ENCODE results near the gene SOBP. TPM values are rescaled to one million over a fixed set of nuclear protein-coding genes. Genes with fewer than 3 reads are reported as not detected.

Gene SOBP
- total and polyA plus RNA-seq, 4 donors: 8.2 to 20.2 (median 13.8) TPM

DNA sequence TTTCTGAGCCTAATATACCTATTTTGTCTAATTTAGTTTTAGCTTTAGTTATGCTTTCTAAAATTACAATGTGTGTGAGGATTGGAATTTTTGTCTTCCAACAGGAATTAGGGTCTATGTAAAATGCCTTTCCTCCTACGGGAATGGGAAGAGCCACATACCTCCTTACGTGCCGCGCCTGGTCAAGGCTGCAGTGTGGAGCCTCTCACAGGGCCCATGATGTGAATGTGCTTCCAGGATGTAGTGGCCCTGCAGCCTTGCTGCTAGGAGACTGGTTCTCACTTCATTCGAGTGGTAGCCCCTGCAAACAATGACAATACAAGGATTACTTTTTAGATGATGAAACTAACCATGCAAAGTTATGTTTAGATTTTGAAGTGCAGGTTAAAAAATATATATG is 110.2 kb downstream of the SOBP start:
- H3K27me3 ChIP-seq (ENCODE audit: control insufficient read depth in 1 of 2, insufficient read depth in 2 of 2, low read length in 1 of 2): no peaks in the 10 kb centered on the region
- no peaks in the 10 kb centered on the region for H3K4me1 ChIP-seq (ENCODE audit: control insufficient read depth in 1 of 2, insufficient read depth in 2 of 2, low read length in 2 of 2)
- no peak overlapping the region for H3K27ac ChIP-seq (ENCODE audit: low read depth in 1 of 2, low read length in 2 of 2)
- H3K36me3 ChIP-seq (ENCODE audit: control insufficient read depth in 1 of 2, insufficient read depth in 2 of 2, low read length in 1 of 2): no peaks in the 10 kb centered on the region
- 85 to 90% methylated on average over 5 of the region's 5 CpGs for WGBS, 2 donors
- H3K4me3 ChIP-seq (ENCODE audit: low read length in 2 of 2): no peak overlapping the region
- no peak for DNase-seq
- no peak for ATAC-seq (ENCODE audit: low FRiP score)
- no peaks in the 10 kb centered on the region for H3K9me3 ChIP-seq (ENCODE audit: control insufficient read depth, low read length)
- intact Hi-C loops (cut with DNase I): no loop called here

DNA sequence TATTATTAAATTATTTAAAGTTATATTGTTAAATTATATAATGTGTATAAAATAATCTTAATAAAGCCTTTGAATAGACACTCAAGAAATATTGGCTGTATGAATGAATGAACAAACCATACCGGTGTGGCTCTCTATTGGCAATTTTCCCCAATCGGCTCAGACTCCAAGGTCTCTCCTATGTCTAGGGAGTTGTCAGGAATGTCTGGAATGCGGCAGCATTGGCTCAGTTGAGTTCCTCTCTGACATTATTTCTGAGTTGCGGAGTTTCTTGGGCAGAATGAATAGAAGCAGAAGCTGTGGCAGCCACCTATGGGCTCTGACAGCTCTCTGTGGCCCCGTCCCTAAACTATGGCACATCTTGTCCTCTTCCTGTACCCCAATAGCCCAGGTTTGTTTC is 111.0 kb downstream of the SOBP start:
- DNase-seq (no peak), ATAC-seq (ENCODE audit: low FRiP score) (peak; percentile 38)
- H3K27me3 ChIP-seq (ENCODE audit: control insufficient read depth in 1 of 2, insufficient read depth in 2 of 2, low read length in 1 of 2): no peaks in the 10 kb centered on the region
- no peaks in the 10 kb centered on the region for H3K4me1 ChIP-seq (ENCODE audit: control insufficient read depth in 1 of 2, insufficient read depth in 2 of 2, low read length in 2 of 2)
- H3K9me3 ChIP-seq (ENCODE audit: control insufficient read depth, low read length): no peaks in the 10 kb centered on the region
- H3K27ac ChIP-seq (ENCODE audit: low read depth in 1 of 2, low read length in 2 of 2): no peak overlapping the region
- no peak overlapping the region for H3K4me3 ChIP-seq (ENCODE audit: low read length in 2 of 2)
- WGBS, 2 donors: 7 to 8% methylated on average over 5 of the region's 5 CpGs
- H3K36me3 ChIP-seq (ENCODE audit: control insufficient read depth in 1 of 2, insufficient read depth in 2 of 2, low read length in 1 of 2): no peaks in the 10 kb centered on the region
- intact Hi-C loops (cut with DNase I): no loop called here

DNA sequence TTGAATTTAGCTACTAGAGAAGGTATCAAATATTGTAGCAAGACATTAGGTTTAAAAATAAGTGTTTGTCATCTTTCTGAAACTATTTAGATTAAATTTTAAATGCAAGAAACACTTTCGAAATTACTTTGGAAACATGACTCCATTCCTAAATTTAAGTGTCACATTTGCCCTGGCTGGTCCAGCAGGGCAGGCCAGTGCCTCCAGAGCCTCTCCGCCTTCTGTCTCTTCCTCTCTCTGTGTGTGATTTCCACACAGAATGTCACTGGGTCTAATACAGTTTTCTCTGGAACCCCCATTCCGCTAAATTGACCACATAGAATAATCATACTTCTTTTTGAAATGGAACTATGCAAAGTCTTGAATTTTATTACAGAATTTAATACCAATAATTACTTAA is 111.5 kb downstream of the SOBP start:
- no peak for ATAC-seq (ENCODE audit: low FRiP score)
- intact Hi-C loops (cut with DNase I): no loop called here
- Histone ChIP-seq H3K4me3 (ENCODE audit: low read length in 2 of 2) (no peak overlapping the region), H3K27ac (ENCODE audit: low read depth in 1 of 2, low read length in 2 of 2) (no peak overlapping the region), H3K27me3 (ENCODE audit: control insufficient read depth in 1 of 2, insufficient read depth in 2 of 2, low read length in 1 of 2) (no peaks in the 10 kb centered on the region), H3K9me3 (ENCODE audit: control insufficient read depth, low read length) (no peaks in the 10 kb centered on the region), H3K36me3 (ENCODE audit: control insufficient read depth in 1 of 2, insufficient read depth in 2 of 2, low read length in 1 of 2) (no peaks in the 10 kb centered on the region), H3K4me1 (ENCODE audit: control insufficient read depth in 1 of 2, insufficient read depth in 2 of 2, low read length in 2 of 2) (no peaks in the 10 kb centered on the region)
- no peak for DNase-seq
- 88 to 92% methylated on average over 3 of the region's 3 CpGs for WGBS, 2 donors

DNA sequence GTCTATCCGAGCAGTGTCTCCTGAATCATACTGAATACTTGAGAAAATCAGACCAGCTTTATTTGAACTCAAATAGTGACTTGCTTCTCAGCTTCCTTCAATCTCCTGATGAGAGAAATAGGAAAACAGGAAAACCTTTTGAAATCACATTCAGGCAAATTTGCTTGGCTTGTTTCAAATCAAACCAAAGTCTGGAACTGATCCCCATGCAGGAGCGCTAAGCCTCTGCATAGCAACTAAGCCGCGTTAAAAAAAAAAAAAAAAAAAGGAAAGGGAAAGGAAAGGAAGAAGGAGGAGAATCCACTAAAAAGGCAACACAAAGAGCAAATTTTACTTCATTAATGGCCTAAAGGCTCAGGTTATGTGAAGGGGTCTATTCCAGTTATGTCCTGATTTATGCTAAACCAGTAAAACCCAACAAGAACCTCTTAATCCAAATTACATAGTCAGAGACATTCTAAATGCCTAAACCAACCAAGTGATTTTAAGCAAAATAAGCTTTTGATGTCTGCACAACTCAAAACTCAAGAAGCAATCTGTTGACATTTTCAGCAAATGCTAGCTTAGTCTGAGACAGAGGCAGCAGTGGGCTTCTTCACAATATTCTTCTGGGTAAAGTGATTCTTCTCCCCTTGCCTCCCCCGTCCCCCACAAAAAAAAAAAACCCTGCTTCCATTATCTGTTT is 112.5 kb downstream of the SOBP start:
- WGBS, 2 donors: 69 to 77% methylated on average over 5 of the region's 5 CpGs
- Histone ChIP-seq H3K4me3 (ENCODE audit: low read length in 2 of 2) (no peak overlapping the region), H3K36me3 (ENCODE audit: control insufficient read depth in 1 of 2, insufficient read depth in 2 of 2, low read length in 1 of 2) (no peaks in the 10 kb centered on the region), H3K27me3 (ENCODE audit: control insufficient read depth in 1 of 2, insufficient read depth in 2 of 2, low read length in 1 of 2) (no peaks in the 10 kb centered on the region), H3K4me1 (ENCODE audit: control insufficient read depth in 1 of 2, insufficient read depth in 2 of 2, low read length in 2 of 2) (no peaks in the 10 kb centered on the region), H3K27ac (ENCODE audit: low read depth in 1 of 2, low read length in 2 of 2) (no peak overlapping the region), H3K9me3 (ENCODE audit: control insufficient read depth, low read length) (no peaks in the 10 kb centered on the region)
- DNase-seq (no peak), ATAC-seq (ENCODE audit: low FRiP score) (no peak)
- intact Hi-C loops (cut with DNase I): no loop called here

DNA sequence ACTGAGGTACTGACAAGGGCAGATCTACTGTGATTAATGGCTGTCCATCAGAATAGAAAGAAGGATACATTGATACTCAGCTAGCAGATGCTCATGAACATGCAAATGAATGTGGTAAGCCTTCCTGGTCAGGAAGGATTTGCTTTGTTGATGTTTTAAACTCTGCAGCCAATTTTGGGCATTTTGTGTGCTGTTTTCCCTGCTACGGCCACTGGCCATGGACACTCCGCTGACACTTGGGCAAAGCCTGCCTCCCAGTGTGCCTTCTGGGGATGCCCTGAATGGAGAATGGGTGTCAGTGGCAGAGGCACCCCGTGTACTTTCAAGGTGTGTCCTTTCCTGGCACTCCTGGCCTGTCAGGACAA is 113.1 kb downstream of the SOBP start:
- 69 to 76% methylated on average over 3 of the region's 3 CpGs for WGBS, 2 donors
- Histone ChIP-seq H3K27me3 (ENCODE audit: control insufficient read depth in 1 of 2, insufficient read depth in 2 of 2, low read length in 1 of 2) (no peaks in the 10 kb centered on the region), H3K36me3 (ENCODE audit: control insufficient read depth in 1 of 2, insufficient read depth in 2 of 2, low read length in 1 of 2) (no peaks in the 10 kb centered on the region), H3K4me3 (ENCODE audit: low read length in 2 of 2) (no peak overlapping the region), H3K4me1 (ENCODE audit: control insufficient read depth in 1 of 2, insufficient read depth in 2 of 2, low read length in 2 of 2) (no peaks in the 10 kb centered on the region), H3K9me3 (ENCODE audit: control insufficient read depth, low read length) (no peaks in the 10 kb centered on the region), H3K27ac (ENCODE audit: low read depth in 1 of 2, low read length in 2 of 2) (no peak overlapping the region)
- no peak for ATAC-seq (ENCODE audit: low FRiP score)
- DNase-seq: no peak
- intact Hi-C loops (cut with DNase I): no loop called here

DNA sequence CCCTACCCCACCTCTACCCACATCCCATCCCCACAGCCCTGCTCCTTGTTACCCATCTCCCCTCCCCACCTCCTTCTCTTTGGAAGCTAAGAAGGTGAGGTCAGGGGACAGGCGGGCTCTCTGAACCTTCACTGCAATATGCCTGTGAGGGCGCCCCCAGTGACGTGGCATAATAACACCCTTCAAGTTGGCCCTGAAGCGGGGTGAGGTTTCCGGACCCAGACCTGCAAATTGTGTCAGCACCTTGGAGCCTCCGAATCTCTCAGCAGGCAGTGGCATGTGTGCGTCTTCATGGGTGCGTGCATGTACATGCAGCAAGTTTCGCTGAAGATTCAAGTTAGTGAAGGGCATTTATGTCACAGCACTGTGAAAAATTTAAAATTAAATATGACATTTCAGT is 114.6 kb downstream of the SOBP start:
- intact Hi-C loops (cut with DNase I): no loop called here
- WGBS, 2 donors: 97 to 99% methylated on average over 9 of the region's 9 CpGs
- ATAC-seq (ENCODE audit: low FRiP score): no peak

DNA sequence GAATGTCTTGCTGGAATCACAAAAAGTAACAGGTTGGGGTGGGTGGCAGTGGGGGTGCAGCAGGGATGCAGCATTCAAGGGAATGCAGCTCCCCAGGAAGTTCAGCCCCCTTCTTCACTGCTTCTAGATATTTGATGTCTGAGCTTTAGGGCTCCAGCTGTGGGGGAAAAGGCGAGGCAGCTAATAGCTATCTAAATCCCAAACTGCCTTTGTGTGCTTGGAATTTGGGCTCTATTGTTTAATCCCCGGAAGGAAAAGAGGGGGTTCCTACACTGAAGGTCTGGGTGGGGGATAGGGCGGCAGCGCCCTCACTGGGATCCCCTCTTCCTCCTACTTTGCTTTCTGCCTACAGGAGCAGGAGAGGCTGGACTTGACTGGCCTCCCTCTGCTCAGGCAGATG is 116.5 kb downstream of the SOBP start:
- no peaks in the 10 kb centered on the region for H3K9me3 ChIP-seq (ENCODE audit: control insufficient read depth, low read length)
- no peak overlapping the region for H3K27ac ChIP-seq (ENCODE audit: low read depth in 1 of 2, low read length in 2 of 2)
- no peaks in the 10 kb centered on the region for H3K36me3 ChIP-seq (ENCODE audit: control insufficient read depth in 1 of 2, insufficient read depth in 2 of 2, low read length in 1 of 2)
- H3K4me3 ChIP-seq (ENCODE audit: low read length in 2 of 2): no peak overlapping the region
- intact Hi-C loops (cut with DNase I): no loop called here
- H3K4me1 ChIP-seq (ENCODE audit: control insufficient read depth in 1 of 2, insufficient read depth in 2 of 2, low read length in 2 of 2): peaks cover 3 to 5% of the 10 kb centered on the region in 2 donors
- WGBS, 2 donors: 90 to 92% methylated on average over 4 of the region's 4 CpGs
- no peak for DNase-seq
- no peak for ATAC-seq (ENCODE audit: low FRiP score)
- no peaks in the 10 kb centered on the region for H3K27me3 ChIP-seq (ENCODE audit: control insufficient read depth in 1 of 2, insufficient read depth in 2 of 2, low read length in 1 of 2)

More for the DNA sequence above, 114.6 kb downstream of the SOBP start:
- no peak for DNase-seq
- Histone ChIP-seq H3K9me3 (ENCODE audit: control insufficient read depth, low read length) (no peaks in the 10 kb centered on the region), H3K36me3 (ENCODE audit: control insufficient read depth in 1 of 2, insufficient read depth in 2 of 2, low read length in 1 of 2) (no peaks in the 10 kb centered on the region), H3K27ac (ENCODE audit: low read depth in 1 of 2, low read length in 2 of 2) (no peak overlapping the region), H3K4me3 (ENCODE audit: low read length in 2 of 2) (no peak overlapping the region), H3K4me1 (ENCODE audit: control insufficient read depth in 1 of 2, insufficient read depth in 2 of 2, low read length in 2 of 2) (no peaks in the 10 kb centered on the region), H3K27me3 (ENCODE audit: control insufficient read depth in 1 of 2, insufficient read depth in 2 of 2, low read length in 1 of 2) (no peaks in the 10 kb centered on the region)

DNA sequence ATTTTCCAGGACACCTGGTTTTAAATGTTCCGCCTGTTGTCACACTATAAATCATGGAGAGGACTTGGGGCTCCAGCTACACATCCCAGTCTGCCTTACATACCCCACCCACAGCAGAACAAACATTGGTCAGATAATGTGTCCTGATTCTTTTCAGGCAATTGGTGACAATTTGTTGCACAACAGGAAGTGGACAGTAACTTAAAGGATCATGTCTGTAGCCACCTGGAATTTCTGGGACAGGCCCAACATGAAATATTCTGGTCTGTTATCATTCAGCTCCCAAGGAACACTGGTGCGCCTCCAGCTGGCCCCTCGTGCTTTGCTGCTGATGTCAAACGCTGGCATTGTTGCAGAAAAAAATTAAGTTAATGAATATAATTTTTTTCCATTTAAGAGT is 117.2 kb downstream of the SOBP start:
- intact Hi-C loops (cut with DNase I): no loop called here
- H3K9me3 ChIP-seq (ENCODE audit: control insufficient read depth, low read length): no peaks in the 10 kb centered on the region
- peaks cover 3 to 5% of the 10 kb centered on the region in 2 donors for H3K4me1 ChIP-seq (ENCODE audit: control insufficient read depth in 1 of 2, insufficient read depth in 2 of 2, low read length in 2 of 2)
- no peaks in the 10 kb centered on the region for H3K27me3 ChIP-seq (ENCODE audit: control insufficient read depth in 1 of 2, insufficient read depth in 2 of 2, low read length in 1 of 2)
- ATAC-seq (ENCODE audit: low FRiP score) (no peak), DNase-seq (no peak)
- WGBS, 2 donors: 51 to 58% methylated on average over 4 of the region's 4 CpGs
- no peaks in the 10 kb centered on the region for H3K36me3 ChIP-seq (ENCODE audit: control insufficient read depth in 1 of 2, insufficient read depth in 2 of 2, low read length in 1 of 2)
- no peak overlapping the region for H3K27ac ChIP-seq (ENCODE audit: low read depth in 1 of 2, low read length in 2 of 2)
- no peak overlapping the region for H3K4me3 ChIP-seq (ENCODE audit: low read length in 2 of 2)

DNA sequence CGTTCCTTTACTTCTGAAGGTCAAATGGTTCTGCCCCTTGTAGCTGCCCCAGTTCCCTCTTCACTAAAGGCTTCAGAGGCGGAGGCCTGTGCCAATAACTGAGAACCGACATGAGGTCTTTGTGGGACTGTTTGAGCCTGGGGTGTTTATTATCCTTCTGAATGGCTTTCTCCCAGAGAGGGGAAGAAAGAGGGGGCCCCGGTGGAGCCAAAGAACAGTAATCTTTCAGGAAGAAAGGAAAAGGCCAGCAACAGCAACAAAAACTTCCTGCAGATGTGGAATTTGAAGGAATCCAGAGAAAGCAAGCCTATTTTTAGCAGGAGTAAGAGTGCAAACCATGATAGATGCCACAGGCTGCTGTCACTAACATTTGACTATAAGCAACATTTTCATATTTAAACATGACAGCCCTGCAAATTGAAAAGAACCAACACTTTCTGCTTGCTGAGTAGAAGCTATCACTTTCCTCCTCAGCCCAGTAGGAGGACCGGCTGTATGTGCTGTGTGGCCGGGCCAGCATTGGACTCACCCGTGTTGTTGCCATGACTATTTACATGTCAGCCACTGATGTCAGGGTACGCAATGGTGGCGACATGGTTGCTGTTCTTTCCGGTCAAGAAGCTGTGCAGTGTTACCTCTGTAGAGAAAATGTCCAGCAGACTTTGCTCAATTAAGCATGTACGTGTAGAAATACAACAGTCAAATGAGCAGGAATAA is 121.3 kb downstream of the SOBP start:
- no peaks in the 10 kb centered on the region for H3K36me3 ChIP-seq (ENCODE audit: control insufficient read depth in 1 of 2, insufficient read depth in 2 of 2, low read length in 1 of 2)
- ATAC-seq (ENCODE audit: low FRiP score) (no peak), DNase-seq (no peak)
- 27 to 35% methylated on average over 11 of the region's 11 CpGs for WGBS, 2 donors
- H3K4me1 ChIP-seq (ENCODE audit: control insufficient read depth in 1 of 2, insufficient read depth in 2 of 2, low read length in 2 of 2): peaks cover 3 to 8% of the 10 kb centered on the region in 2 donors
- H3K9me3 ChIP-seq (ENCODE audit: control insufficient read depth, low read length): no peaks in the 10 kb centered on the region
- intact Hi-C loops (cut with DNase I): loop anchor here in 1 of 2 donors (5.0 kb wide), 1 partner anchor 119 kb away; the partner anchor contains the start of gene SOBP
- no peak overlapping the region for H3K27ac ChIP-seq (ENCODE audit: low read depth in 1 of 2, low read length in 2 of 2)
- H3K27me3 ChIP-seq (ENCODE audit: control insufficient read depth in 1 of 2, insufficient read depth in 2 of 2, low read length in 1 of 2): no peaks in the 10 kb centered on the region
- H3K4me3 ChIP-seq (ENCODE audit: low read length in 2 of 2): no peak overlapping the region

Data from aorta (tissue), 5 donors.